Measurements from ENCODE around the gene LYRM7.
"Not testable (repeated sequence)": the region's sequence is repeated elsewhere in the genome, so short reads cannot be mapped to it uniquely, and the experiment has no call there.

Gene LYRM7

GRCh38 chr5:131221008-131221703 is 50.4 kb downstream of the LYRM7 start:
- no peak for DNase-seq (ENCODE audit: low spot score)

GRCh38 chr5:131221888-131222287 is 51.1 kb downstream of the LYRM7 start:
- peak; percentile 16 for DNase-seq (ENCODE audit: low spot score)

- no peak for DNase-seq (ENCODE audit: low spot score)
Observed at GRCh38 chr5:131222731-131223130, 52.0 kb downstream of the LYRM7 start.

GRCh38 chr5:131223751-131224386 is 53.1 kb downstream of the LYRM7 start:
- DNase-seq (ENCODE audit: low spot score): no peak

- no peak for DNase-seq (ENCODE audit: low spot score)
Observed at GRCh38 chr5:131224387-131225201, 53.9 kb downstream of the LYRM7 start.

- DNase-seq (ENCODE audit: low spot score): no peak
Observed at GRCh38 chr5:131225282-131225974, 54.7 kb downstream of the LYRM7 start.

GRCh38 chr5:131226899-131227298 is 56.2 kb downstream of the LYRM7 start:
- DNase-seq (ENCODE audit: low spot score): no peak

- DNase-seq (ENCODE audit: low spot score): no peak
Observed at GRCh38 chr5:131228646-131229045, 57.9 kb downstream of the LYRM7 start.

GRCh38 chr5:131229623-131230022 is 58.9 kb downstream of the LYRM7 start:
- DNase-seq (ENCODE audit: low spot score): no peak

GRCh38 chr5:131230406-131230805 is 59.7 kb downstream of the LYRM7 start:
- DNase-seq (ENCODE audit: low spot score): no peak

- no peak for DNase-seq (ENCODE audit: low spot score)
Observed at GRCh38 chr5:131239686-131240085, 68.9 kb downstream of the LYRM7 start.

GRCh38 chr5:131242728-131243255 is 72.0 kb downstream of the LYRM7 start:
- DNase-seq (ENCODE audit: low spot score): peak; percentile 72

GRCh38 chr5:131245312-131245711 is 74.6 kb downstream of the LYRM7 start:
- DNase-seq (ENCODE audit: low spot score): no peak

- no peak for DNase-seq (ENCODE audit: low spot score)
Observed at GRCh38 chr5:131245948-131246347, 75.2 kb downstream of the LYRM7 start.

- no peak for DNase-seq (ENCODE audit: low spot score)
Observed at GRCh38 chr5:131246504-131246903, 75.8 kb downstream of the LYRM7 start.

GRCh38 chr5:131250751-131251475 is 80.2 kb downstream of the LYRM7 start:
- DNase-seq (ENCODE audit: low spot score): no peak

- peak; percentile 64 for DNase-seq (ENCODE audit: low spot score)
Observed at GRCh38 chr5:131252824-131253171, 82.1 kb downstream of the LYRM7 start.

- DNase-seq (ENCODE audit: low spot score): not testable (repeated sequence)
Observed at GRCh38 chr5:131254025-131254424, 83.3 kb downstream of the LYRM7 start.

GRCh38 chr5:131254741-131255140 is 84.0 kb downstream of the LYRM7 start:
- DNase-seq (ENCODE audit: low spot score): no peak

Data from kidney capillary endothelial cell (primary cell).